HG02642 (cell line): ENCODE results near the gene GRK5.

Experiments
- ATAC-seq: cut with Tn5 transposase; IDR thresholded peaks from one replicate; pipeline ENCODE4 v1.9.1; 2021; ENCODE audit warnings: mild to moderate bottlenecking; ENCODE audit not compliant: unreplicated experiment, poor library complexity

The GRK5 gene

DNA sequence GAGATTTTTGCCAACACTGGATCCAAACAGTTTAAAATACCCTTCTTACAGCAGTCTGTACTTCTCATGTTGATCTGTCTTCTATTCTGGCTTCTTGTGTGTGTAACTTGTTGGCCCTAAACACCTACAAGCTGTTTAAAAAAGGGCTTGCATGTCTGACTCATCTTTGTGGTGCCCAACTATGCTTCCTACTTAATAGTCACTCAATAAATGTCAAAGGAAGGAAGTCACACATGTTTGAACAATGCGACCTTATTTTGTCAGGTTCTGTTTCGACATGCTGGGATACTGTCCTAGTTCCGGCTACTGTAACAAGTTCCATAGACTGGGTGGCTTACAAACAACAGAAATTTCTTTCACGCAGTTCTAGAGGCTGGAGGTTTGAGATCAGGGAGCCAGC is 9.4 kb upstream of the GRK5 start:
- ATAC-seq = no peak

DNA sequence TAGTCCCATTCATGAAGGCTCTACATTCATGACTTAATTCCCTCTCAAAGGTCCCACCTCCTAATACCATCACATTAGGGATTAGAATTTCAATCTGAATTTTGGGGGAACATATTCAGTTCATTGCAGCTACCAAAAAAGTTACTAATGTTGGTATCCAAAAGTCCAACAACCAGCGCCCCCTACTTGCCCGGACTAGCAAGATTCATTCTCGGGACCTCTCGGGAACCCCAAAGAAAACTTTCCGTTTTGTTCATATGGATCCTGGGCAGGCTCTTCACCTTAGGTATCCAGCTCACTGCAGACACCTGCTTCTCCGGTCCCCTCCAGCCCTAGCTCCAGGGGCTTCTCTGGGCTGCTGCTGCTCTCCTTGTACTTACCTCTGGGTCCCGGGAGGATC is 8.9 kb upstream of the GRK5 start:
- no peak for ATAC-seq

GRCh38 chr10:119199231-119199992 is 8.0 kb upstream of the GRK5 start:
- no peak for ATAC-seq

GRCh38 chr10:119201233-119201632 is 6.1 kb upstream of the GRK5 start:
- no peak for ATAC-seq

DNA sequence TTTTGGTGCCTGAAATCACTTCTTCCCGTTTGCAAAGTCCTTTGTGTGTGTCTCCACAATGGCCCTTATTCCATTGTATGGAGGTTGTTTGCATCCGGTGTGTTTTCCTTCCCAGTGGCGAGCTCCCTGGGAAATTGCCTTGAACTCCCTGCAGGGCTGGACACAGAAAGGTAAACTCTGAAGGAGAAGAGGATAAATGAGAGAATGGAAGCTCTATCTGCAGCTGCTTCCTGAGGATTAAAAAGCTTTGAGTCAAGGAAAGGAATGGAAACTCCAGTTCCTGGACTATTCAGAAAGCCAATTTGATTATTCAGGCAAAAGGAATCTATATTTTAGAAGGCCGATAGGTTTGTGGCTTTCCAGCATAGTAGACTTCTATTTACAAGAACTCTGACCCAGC is 4.4 kb upstream of the GRK5 start:
- ATAC-seq = no peak

DNA sequence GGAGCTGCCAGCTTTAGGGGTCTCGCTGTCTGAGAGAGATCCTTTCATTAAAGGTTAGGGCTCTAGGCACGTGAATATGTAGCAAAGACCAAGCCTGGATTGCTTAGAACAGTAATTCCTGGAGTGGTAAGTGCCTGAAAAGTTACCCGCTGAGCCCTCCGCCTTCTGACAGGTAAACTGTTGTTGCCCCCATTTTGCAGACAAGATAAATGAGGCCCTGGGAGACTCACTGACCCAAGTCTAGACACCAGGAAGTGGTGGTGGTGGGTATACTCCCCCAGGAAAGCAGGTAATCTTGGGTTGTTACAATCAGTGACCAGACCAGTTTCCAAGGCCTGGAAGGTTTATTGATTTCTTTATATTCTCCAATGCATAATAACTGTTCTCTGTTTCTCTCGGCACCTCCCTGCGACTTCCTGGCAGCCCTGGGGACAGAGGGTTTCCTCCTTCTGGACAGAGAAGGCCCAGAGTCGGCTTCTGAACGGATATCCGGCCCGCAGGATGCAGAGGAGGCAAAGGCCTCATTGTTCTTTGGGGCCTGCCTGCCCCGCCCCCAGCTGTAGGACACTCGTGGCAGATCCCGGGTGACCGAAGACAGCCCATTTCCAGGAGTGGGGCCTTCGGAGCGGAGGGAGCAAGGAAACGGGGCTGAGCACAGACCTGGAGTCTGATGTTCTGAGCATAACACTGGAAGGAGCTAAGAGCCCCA is 1.3 kb upstream of the GRK5 start:
- peak; percentile 23 for ATAC-seq

GRCh38 chr10:119206603-119207365 is 587 bp upstream of the GRK5 start:
- peak; percentile 58 for ATAC-seq

GRCh38 chr10:119207713-119208552 is 562 bp downstream of the GRK5 start:
- ATAC-seq = peak; percentile 15

- no peak for ATAC-seq
Observed at GRCh38 chr10:119208553-119208940, 1.2 kb downstream of the GRK5 start.

GRCh38 chr10:119209035-119209735 is 1.8 kb downstream of the GRK5 start:
- no peak for ATAC-seq

GRCh38 chr10:119209736-119210355 is 2.5 kb downstream of the GRK5 start:
- no peak for ATAC-seq

DNA sequence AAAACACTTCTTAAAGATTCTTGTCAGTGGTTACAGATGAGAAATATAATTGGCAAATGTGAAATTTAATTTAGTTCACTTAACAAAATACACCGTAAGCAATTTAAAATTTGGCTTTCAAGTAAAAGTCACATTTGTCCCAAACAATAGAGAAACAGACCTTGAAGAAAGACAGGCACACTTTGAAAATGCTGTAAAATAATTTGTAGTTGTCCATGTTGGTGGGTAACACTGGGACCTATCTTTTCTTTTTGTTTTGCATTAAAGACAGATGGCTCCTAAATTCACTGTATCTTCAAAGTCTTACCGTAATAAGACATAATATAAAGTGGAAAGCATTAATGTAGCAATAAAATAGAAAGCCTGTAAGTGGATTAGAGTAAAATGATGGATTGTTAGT is 3.3 kb downstream of the GRK5 start:
- ATAC-seq = no peak

DNA sequence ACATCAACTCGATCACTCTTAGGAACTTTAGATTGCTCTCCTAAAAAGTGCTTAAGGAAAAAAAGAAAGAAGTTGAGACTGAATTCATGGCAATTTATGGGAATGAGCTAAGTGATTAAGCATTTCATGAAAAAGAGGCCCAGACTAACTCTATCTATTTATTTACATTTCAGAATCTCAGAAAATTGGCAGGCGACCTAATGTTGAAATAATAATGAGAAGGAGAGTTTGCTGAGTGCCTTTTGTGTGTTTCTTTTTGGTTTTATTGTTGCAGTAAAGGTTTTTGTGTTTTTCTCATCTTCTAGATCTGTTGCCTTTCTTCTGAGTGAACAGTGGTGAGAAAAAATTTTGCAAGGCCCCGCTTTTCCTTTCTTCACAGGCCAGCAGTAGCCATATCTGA is 3.8 kb downstream of the GRK5 start:
- no peak for ATAC-seq

- no peak for ATAC-seq
Observed at GRCh38 chr10:119211625-119212441, 4.5 kb downstream of the GRK5 start.

DNA sequence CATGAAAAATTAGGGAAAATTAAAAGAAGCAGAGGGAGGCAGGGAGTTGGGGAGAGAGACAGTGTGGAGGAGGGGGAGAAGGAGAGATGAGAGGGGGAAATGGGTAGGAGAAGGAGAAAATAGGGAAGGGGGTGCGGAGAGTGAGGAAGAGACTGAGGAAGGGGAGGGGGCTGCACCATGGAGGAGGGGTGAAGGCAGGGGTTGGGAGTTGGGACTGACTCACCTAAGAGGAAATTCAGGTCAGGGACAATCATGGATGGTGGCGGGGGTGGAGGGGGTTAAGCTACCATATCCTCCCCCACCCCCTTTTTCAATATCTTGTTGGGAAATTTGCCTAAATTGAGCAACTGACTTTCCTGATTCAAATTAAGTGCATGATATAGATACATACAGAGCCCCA is 8.0 kb downstream of the GRK5 start:
- no peak for ATAC-seq

DNA sequence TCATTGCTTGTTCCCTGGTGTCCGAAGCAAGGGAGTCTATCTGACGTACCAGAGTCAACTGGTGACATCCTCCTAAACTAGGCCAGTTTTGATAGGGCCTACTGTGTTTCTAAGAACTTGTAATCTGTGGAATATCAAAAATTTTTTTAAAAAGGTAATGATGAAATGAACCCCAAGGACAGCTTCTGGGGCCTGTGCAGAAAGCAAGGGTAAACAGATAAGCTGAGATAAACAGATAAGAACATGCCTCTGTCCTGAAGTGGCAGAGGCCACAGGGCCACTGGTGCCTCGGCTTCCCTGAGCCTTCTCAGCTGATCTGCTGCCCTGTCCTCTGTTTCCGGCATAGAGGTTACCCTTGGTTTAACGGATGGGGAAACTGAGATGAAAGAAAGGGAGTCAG is 8.8 kb downstream of the GRK5 start:
- no peak for ATAC-seq

DNA sequence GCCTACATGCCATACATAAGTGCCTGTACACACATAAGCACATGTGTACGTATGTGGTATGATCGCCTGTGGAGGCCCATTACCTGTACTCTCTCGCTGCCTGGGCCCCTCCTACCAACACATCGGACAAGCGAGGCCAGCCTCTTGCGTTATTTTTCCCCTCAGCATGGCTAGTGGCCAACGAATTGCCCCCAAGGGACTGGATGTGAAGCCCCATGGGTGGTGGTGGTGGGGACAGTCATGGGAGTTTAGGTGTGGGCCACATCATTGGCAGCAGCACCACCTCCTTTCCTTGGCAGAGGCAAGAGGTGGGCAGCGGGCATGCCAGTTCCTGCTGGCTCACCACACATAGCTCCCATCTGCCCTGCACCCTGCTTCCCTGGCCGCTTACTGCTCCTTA is 10.0 kb downstream of the GRK5 start:
- no peak for ATAC-seq

DNA sequence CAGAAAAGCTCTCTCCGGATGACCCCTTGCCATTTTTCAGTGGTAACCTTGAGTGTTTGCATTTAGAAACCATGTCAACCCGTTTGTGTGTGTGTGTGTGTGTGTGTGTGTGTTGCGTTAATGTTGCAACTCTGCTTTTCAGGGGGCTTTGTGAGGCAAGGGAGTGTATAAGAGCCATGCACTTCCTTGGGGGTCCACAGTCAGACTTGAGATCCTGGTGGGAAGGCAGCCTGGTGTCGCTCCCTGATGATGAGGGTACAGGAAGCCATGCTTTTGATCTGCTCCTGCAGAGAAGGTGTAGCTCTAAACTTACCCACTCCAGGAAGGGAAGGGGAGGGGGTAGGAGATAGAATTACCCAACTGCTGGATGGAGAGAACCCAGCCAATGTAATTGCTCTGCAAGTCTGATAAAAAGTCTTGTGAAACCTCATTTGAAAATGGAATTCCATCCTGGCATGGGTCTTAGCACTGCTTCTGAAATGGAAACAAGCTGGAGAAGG is 10.7 kb downstream of the GRK5 start:
- ATAC-seq = no peak
